ENCODE data around the gene OCA2.

The OCA2 gene

GRCh38 chr15:28131946-28132345, 32.8 kb upstream of the OCA2 start:
- H3K27ac ChIP-seq (ENCODE audit: low read length, poor library complexity, severe bottlenecking): no peak overlapping the region
- H3K9ac ChIP-seq (ENCODE audit: low read length): no peak overlapping the region
- no peak overlapping the region for H2BK120ac ChIP-seq (ENCODE audit: low read depth, low read length)
- peaks cover 4% of the 10 kb centered on the region for H3K4me1 ChIP-seq (ENCODE audit: control insufficient read depth, insufficient read depth, low read depth, low read length)
- H3K14ac ChIP-seq (ENCODE audit: low read length in 2 of 2): no peak overlapping the region
- no peaks in the 10 kb centered on the region for H3K27me3 ChIP-seq (ENCODE audit: control insufficient read depth in 1 of 2, insufficient read depth in 1 of 2, low read length in 2 of 2)
- no peak overlapping the region for H3K4me3 ChIP-seq (ENCODE audit: insufficient read depth in 1 of 2, low read depth in 1 of 2, low read length in 2 of 2)
- H2BK12ac ChIP-seq (ENCODE audit: low read length in 2 of 2): no peak overlapping the region
- H3K23ac ChIP-seq (ENCODE audit: low read length in 2 of 2): no peak overlapping the region
- H4K8ac ChIP-seq (ENCODE audit: low read length): no peak overlapping the region
- H3K4ac ChIP-seq (ENCODE audit: low read depth in 1 of 2, low read length in 2 of 2): no peak overlapping the region
- no peak overlapping the region for H2AK5ac ChIP-seq (ENCODE audit: low read length, severe bottlenecking)
- no peak for DNase-seq
- peaks cover 44 to 64% of the 10 kb centered on the region in 2 experiments for H3K36me3 ChIP-seq (ENCODE audit: control insufficient read depth in 1 of 2, insufficient read depth in 2 of 2, low read depth in 1 of 2, low read length in 2 of 2)
- H2BK5ac ChIP-seq (ENCODE audit: low read depth, low read length, poor library complexity, severe bottlenecking): no peak overlapping the region
- peaks cover 31% of the 10 kb centered on the region for H3K79me1 ChIP-seq (replicated peaks; ENCODE audit: low read length, poor library complexity, severe bottlenecking)
- H2BK15ac ChIP-seq (ENCODE audit: low read depth, poor library complexity, severe bottlenecking): no peak overlapping the region
- 88% methylated on average over 13 of the region's 13 CpGs for WGBS
- H4K91ac ChIP-seq (ENCODE audit: low read length): no peak overlapping the region
- H3K9me3 ChIP-seq (ENCODE audit: control insufficient read depth, low read length): no peaks in the 10 kb centered on the region
- H3K4me2 ChIP-seq (ENCODE audit: low read length, poor library complexity, severe bottlenecking): no peak overlapping the region
- no peak overlapping the region for H2AFZ ChIP-seq (ENCODE audit: low read depth, low read length)
- H3K18ac ChIP-seq (ENCODE audit: low read depth in 1 of 2, low read length in 2 of 2): no peak overlapping the region

- Histone ChIP-seq H3K4me1 (ENCODE audit: control insufficient read depth, insufficient read depth, low read depth, low read length) (peaks cover 4% of the 10 kb centered on the region), H3K23ac (ENCODE audit: low read length in 2 of 2) (no peak overlapping the region), H3K27ac (ENCODE audit: low read length, poor library complexity, severe bottlenecking) (no peak overlapping the region), H3K79me1 (replicated peaks; ENCODE audit: low read length, poor library complexity, severe bottlenecking) (peaks cover 30% of the 10 kb centered on the region), H3K27me3 (ENCODE audit: control insufficient read depth in 1 of 2, insufficient read depth in 1 of 2, low read length in 2 of 2) (no peaks in the 10 kb centered on the region), H2BK15ac (ENCODE audit: low read depth, poor library complexity, severe bottlenecking) (no peak overlapping the region), H3K18ac (ENCODE audit: low read depth in 1 of 2, low read length in 2 of 2) (no peak overlapping the region), H2AK5ac (ENCODE audit: low read length, severe bottlenecking) (no peak overlapping the region), H2BK12ac (ENCODE audit: low read length in 2 of 2) (no peak overlapping the region), H2BK5ac (ENCODE audit: low read depth, low read length, poor library complexity, severe bottlenecking) (no peak overlapping the region), H4K91ac (ENCODE audit: low read length) (no peak overlapping the region), H3K36me3 (ENCODE audit: control insufficient read depth in 1 of 2, insufficient read depth in 2 of 2, low read depth in 1 of 2, low read length in 2 of 2) (peaks cover 45 to 66% of the 10 kb centered on the region in 2 experiments), H4K8ac (ENCODE audit: low read length) (no peak overlapping the region), H3K4ac (ENCODE audit: low read depth in 1 of 2, low read length in 2 of 2) (no peak overlapping the region), H3K9me3 (ENCODE audit: control insufficient read depth, low read length) (no peaks in the 10 kb centered on the region), H3K14ac (ENCODE audit: low read length in 2 of 2) (no peak overlapping the region), H2AFZ (ENCODE audit: low read depth, low read length) (no peak overlapping the region), H3K4me2 (ENCODE audit: low read length, poor library complexity, severe bottlenecking) (no peak overlapping the region), H3K9ac (ENCODE audit: low read length) (no peak overlapping the region), H2BK120ac (ENCODE audit: low read depth, low read length) (no peak overlapping the region), H3K4me3 (ENCODE audit: insufficient read depth in 1 of 2, low read depth in 1 of 2, low read length in 2 of 2) (no peak overlapping the region)
- 96% methylated on average over 13 of the region's 13 CpGs for WGBS
- no peak for DNase-seq
These were observed 32.3 kb upstream of the OCA2 start for GRCh38 chr15:28131400-28131799.

DNA sequence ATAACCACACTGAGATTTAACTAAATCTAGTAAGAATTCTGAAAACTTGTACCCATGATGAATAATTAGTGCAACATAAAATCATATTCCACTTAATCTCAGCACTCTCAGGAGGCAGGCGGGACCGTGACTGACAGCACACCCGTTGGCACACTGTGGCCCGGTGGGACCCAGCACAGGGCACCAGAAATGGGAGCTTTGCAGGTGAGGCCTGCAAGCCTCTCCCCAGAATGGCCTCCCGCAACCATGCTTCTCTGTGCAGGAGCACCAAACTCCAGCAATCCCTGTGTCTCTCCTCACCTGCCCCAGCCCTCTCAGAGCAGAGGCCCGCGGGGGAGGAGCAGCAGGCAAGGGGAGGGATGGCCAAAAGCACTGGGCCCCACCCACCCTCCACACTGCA, 31.5 kb upstream of the OCA2 start:
- Histone ChIP-seq H3K4me2 (ENCODE audit: low read length, poor library complexity, severe bottlenecking) (no peak overlapping the region), H3K18ac (ENCODE audit: low read depth in 1 of 2, low read length in 2 of 2) (no peak overlapping the region), H3K27ac (ENCODE audit: low read length, poor library complexity, severe bottlenecking) (no peak overlapping the region), H2BK120ac (ENCODE audit: low read depth, low read length) (no peak overlapping the region), H3K23ac (ENCODE audit: low read length in 2 of 2) (no peak overlapping the region), H3K9ac (ENCODE audit: low read length) (no peak overlapping the region), H3K14ac (ENCODE audit: low read length in 2 of 2) (no peak overlapping the region), H2AFZ (ENCODE audit: low read depth, low read length) (no peak overlapping the region), H2BK15ac (ENCODE audit: low read depth, poor library complexity, severe bottlenecking) (no peak overlapping the region), H3K27me3 (ENCODE audit: control insufficient read depth in 1 of 2, insufficient read depth in 1 of 2, low read length in 2 of 2) (no peaks in the 10 kb centered on the region), H4K8ac (ENCODE audit: low read length) (no peak overlapping the region), H3K4ac (ENCODE audit: low read depth in 1 of 2, low read length in 2 of 2) (no peak overlapping the region), H2BK5ac (ENCODE audit: low read depth, low read length, poor library complexity, severe bottlenecking) (no peak overlapping the region), H2BK12ac (ENCODE audit: low read length in 2 of 2) (no peak overlapping the region), H3K79me1 (replicated peaks; ENCODE audit: low read length, poor library complexity, severe bottlenecking) (peaks cover 30% of the 10 kb centered on the region), H3K4me1 (ENCODE audit: control insufficient read depth, insufficient read depth, low read depth, low read length) (peaks cover 4% of the 10 kb centered on the region), H3K4me3 (ENCODE audit: insufficient read depth in 1 of 2, low read depth in 1 of 2, low read length in 2 of 2) (no peak overlapping the region), H4K91ac (ENCODE audit: low read length) (no peak overlapping the region), H3K9me3 (ENCODE audit: control insufficient read depth, low read length) (no peaks in the 10 kb centered on the region), H3K36me3 (ENCODE audit: control insufficient read depth in 1 of 2, insufficient read depth in 2 of 2, low read depth in 1 of 2, low read length in 2 of 2) (peaks cover 47 to 66% of the 10 kb centered on the region in 2 experiments), H2AK5ac (ENCODE audit: low read length, severe bottlenecking) (no peak overlapping the region)
- no peak for DNase-seq
- 100% methylated on average over 7 of the region's 7 CpGs for WGBS

GRCh38 chr15:28129231-28129848, 30.2 kb upstream of the OCA2 start:
- no peak overlapping the region for H4K91ac ChIP-seq (ENCODE audit: low read length)
- no peak overlapping the region for H3K23ac ChIP-seq (ENCODE audit: low read length in 2 of 2)
- no peak overlapping the region for H2AFZ ChIP-seq (ENCODE audit: low read depth, low read length)
- no peaks in the 10 kb centered on the region for H3K27me3 ChIP-seq (ENCODE audit: control insufficient read depth in 1 of 2, insufficient read depth in 1 of 2, low read length in 2 of 2)
- no peak overlapping the region for H2BK120ac ChIP-seq (ENCODE audit: low read depth, low read length)
- H3K18ac ChIP-seq (ENCODE audit: low read depth in 1 of 2, low read length in 2 of 2): no peak overlapping the region
- H2AK5ac ChIP-seq (ENCODE audit: low read length, severe bottlenecking): no peak overlapping the region
- H3K4me2 ChIP-seq (ENCODE audit: low read length, poor library complexity, severe bottlenecking): no peak overlapping the region
- no peak overlapping the region for H3K14ac ChIP-seq (ENCODE audit: low read length in 2 of 2)
- H3K4ac ChIP-seq (ENCODE audit: low read depth in 1 of 2, low read length in 2 of 2): no peak overlapping the region
- H2BK5ac ChIP-seq (ENCODE audit: low read depth, low read length, poor library complexity, severe bottlenecking): no peak overlapping the region
- H4K8ac ChIP-seq (ENCODE audit: low read length): no peak overlapping the region
- H3K27ac ChIP-seq (ENCODE audit: low read length, poor library complexity, severe bottlenecking): no peak overlapping the region
- H3K9ac ChIP-seq (ENCODE audit: low read length): no peak overlapping the region
- H3K9me3 ChIP-seq (ENCODE audit: control insufficient read depth, low read length): no peaks in the 10 kb centered on the region
- no peak for DNase-seq
- no peak overlapping the region for H2BK12ac ChIP-seq (ENCODE audit: low read length in 2 of 2)
- H3K4me1 ChIP-seq (ENCODE audit: control insufficient read depth, insufficient read depth, low read depth, low read length): peaks cover 4% of the 10 kb centered on the region
- H3K36me3 ChIP-seq (ENCODE audit: control insufficient read depth in 1 of 2, insufficient read depth in 2 of 2, low read depth in 1 of 2, low read length in 2 of 2): peaks cover 57 to 70% of the 10 kb centered on the region in 2 experiments
- H3K4me3 ChIP-seq (ENCODE audit: insufficient read depth in 1 of 2, low read depth in 1 of 2, low read length in 2 of 2): no peak overlapping the region
- no peak overlapping the region for H2BK15ac ChIP-seq (ENCODE audit: low read depth, poor library complexity, severe bottlenecking)
- 97% methylated on average over 8 of the region's 9 CpGs for WGBS
- peaks cover 30% of the 10 kb centered on the region for H3K79me1 ChIP-seq (replicated peaks; ENCODE audit: low read length, poor library complexity, severe bottlenecking)
